ENCODE measurements around the gene SDCCAG8.
"Not testable (repeated sequence)": the region's sequence is repeated elsewhere in the genome, so short reads cannot be mapped to it uniquely, and the experiment has no call there.

The SDCCAG8 gene

GRCh38 chr1:243255791-243256512, at the start of gene SDCCAG8:
Gene SDCCAG8, plus strand, starts transcription at chr1:243256041. Its CDS starts 133 bp downstream, at chr1:243256174.
- Mint-ChIP-seq H3K9me3 (no peaks in the 10 kb centered on the region), H3K4me1 (peaks cover 14% of the 10 kb centered on the region), H3K27me3 (no peaks in the 10 kb centered on the region), H3K27ac (peak within 1 kb of the TSS; percentile 98), H3K4me3 (peak within 1 kb of the TSS; percentile 98), H3K36me3 (peaks cover 6% of the 10 kb centered on the region)
- ATAC-seq: peak; percentile 93

- not testable (repeated sequence) for H3K4me3 Mint-ChIP-seq, ATAC-seq, H3K9me3 Mint-ChIP-seq, H3K27me3 Mint-ChIP-seq, H3K27ac Mint-ChIP-seq, H3K4me1 Mint-ChIP-seq
- peaks cover 31% of the 10 kb centered on the region for H3K36me3 Mint-ChIP-seq
Measured at GRCh38 chr1:243211984-243212383, 43.9 kb upstream of the SDCCAG8 start.

- Mint-ChIP-seq H3K36me3 (peaks cover 34% of the 10 kb centered on the region), H3K4me3 (no peak overlapping the region), H3K9me3 (no peaks in the 10 kb centered on the region), H3K27ac (no peak overlapping the region), H3K27me3 (no peaks in the 10 kb centered on the region), H3K4me1 (peaks cover 3% of the 10 kb centered on the region)
- no peak for ATAC-seq
Measured at GRCh38 chr1:243213045-243213787, 42.6 kb upstream of the SDCCAG8 start.

GRCh38 chr1:243215276-243215875, 40.5 kb upstream of the SDCCAG8 start:
- not testable (repeated sequence) for H3K9me3 Mint-ChIP-seq, H3K27ac Mint-ChIP-seq, H3K4me1 Mint-ChIP-seq, ATAC-seq, H3K27me3 Mint-ChIP-seq, H3K4me3 Mint-ChIP-seq
- H3K36me3 Mint-ChIP-seq: peaks cover 44% of the 10 kb centered on the region

- Mint-ChIP-seq H3K4me1 (peaks cover 5% of the 10 kb centered on the region), H3K27ac (no peak overlapping the region), H3K9me3 (no peaks in the 10 kb centered on the region), H3K27me3 (no peaks in the 10 kb centered on the region), H3K4me3 (no peak overlapping the region), H3K36me3 (peaks cover 53% of the 10 kb centered on the region)
- ATAC-seq: no peak
Measured at GRCh38 chr1:243216741-243217140, 39.1 kb upstream of the SDCCAG8 start.

GRCh38 chr1:243217349-243217748, 38.5 kb upstream of the SDCCAG8 start:
- no peak overlapping the region for H3K27ac Mint-ChIP-seq

GRCh38 chr1:243218059-243218458, 37.8 kb upstream of the SDCCAG8 start:
- Mint-ChIP-seq H3K9me3 (no peaks in the 10 kb centered on the region), H3K27ac (no peak overlapping the region), H3K4me1 (peaks cover 6% of the 10 kb centered on the region), H3K27me3 (no peaks in the 10 kb centered on the region), H3K4me3 (no peak overlapping the region), H3K36me3 (peaks cover 58% of the 10 kb centered on the region)
- ATAC-seq: no peak

More at GRCh38 chr1:243217349-243217748, 38.5 kb upstream of the SDCCAG8 start:
- ATAC-seq: no peak
- peaks cover 5% of the 10 kb centered on the region for H3K4me1 Mint-ChIP-seq
- H3K9me3 Mint-ChIP-seq: no peaks in the 10 kb centered on the region
- H3K27me3 Mint-ChIP-seq: no peaks in the 10 kb centered on the region
- peaks cover 56% of the 10 kb centered on the region for H3K36me3 Mint-ChIP-seq
- H3K4me3 Mint-ChIP-seq: no peak overlapping the region

- Mint-ChIP-seq H3K9me3 (peaks cover 18% of the 10 kb centered on the region), H3K27ac (no peak overlapping the region), H3K4me3 (no peak overlapping the region), H3K4me1 (peaks cover 19% of the 10 kb centered on the region), H3K36me3 (peaks cover 64% of the 10 kb centered on the region), H3K27me3 (no peaks in the 10 kb centered on the region)
- ATAC-seq: no peak
Measured at GRCh38 chr1:243227622-243228021, 28.2 kb upstream of the SDCCAG8 start.

GRCh38 chr1:243229526-243229925, 26.3 kb upstream of the SDCCAG8 start:
- Mint-ChIP-seq H3K27ac (no peak overlapping the region), H3K4me1 (peaks cover 12% of the 10 kb centered on the region), H3K27me3 (no peaks in the 10 kb centered on the region), H3K9me3 (peaks cover 18% of the 10 kb centered on the region), H3K4me3 (no peak overlapping the region), H3K36me3 (peaks cover 55% of the 10 kb centered on the region)
- no peak for ATAC-seq

GRCh38 chr1:243230914-243231313, 24.9 kb upstream of the SDCCAG8 start:
- peaks cover 12% of the 10 kb centered on the region for H3K4me1 Mint-ChIP-seq
- no peak overlapping the region for H3K4me3 Mint-ChIP-seq
- H3K27ac Mint-ChIP-seq: no peak overlapping the region
- H3K27me3 Mint-ChIP-seq: no peaks in the 10 kb centered on the region
- H3K36me3 Mint-ChIP-seq: peaks cover 60% of the 10 kb centered on the region
- no peak for ATAC-seq
- peaks cover 18% of the 10 kb centered on the region for H3K9me3 Mint-ChIP-seq

- H3K9me3 Mint-ChIP-seq: peaks cover 17% of the 10 kb centered on the region
Measured at GRCh38 chr1:243233908-243234307, 21.9 kb upstream of the SDCCAG8 start.

GRCh38 chr1:243234978-243235647, 20.7 kb upstream of the SDCCAG8 start:
- Mint-ChIP-seq H3K4me3 (no peak overlapping the region), H3K9me3 (peaks cover 18% of the 10 kb centered on the region), H3K4me1 (peaks cover 21% of the 10 kb centered on the region), H3K27me3 (no peaks in the 10 kb centered on the region), H3K36me3 (peaks cover 65% of the 10 kb centered on the region), H3K27ac (no peak overlapping the region)
- ATAC-seq: no peak

More at GRCh38 chr1:243233908-243234307, 21.9 kb upstream of the SDCCAG8 start:
- no peak overlapping the region for H3K4me3 Mint-ChIP-seq
- peaks cover 16% of the 10 kb centered on the region for H3K4me1 Mint-ChIP-seq
- H3K27ac Mint-ChIP-seq: no peak overlapping the region
- no peak for ATAC-seq
- peaks cover 65% of the 10 kb centered on the region for H3K36me3 Mint-ChIP-seq
- H3K27me3 Mint-ChIP-seq: no peaks in the 10 kb centered on the region

GRCh38 chr1:243236604-243237252, 19.1 kb upstream of the SDCCAG8 start:
- H3K27ac Mint-ChIP-seq: peak overlapping the region; percentile 42
- peaks cover 8% of the 10 kb centered on the region for H3K9me3 Mint-ChIP-seq
- H3K4me3 Mint-ChIP-seq: no peak overlapping the region
- H3K4me1 Mint-ChIP-seq: peaks cover 21% of the 10 kb centered on the region
- H3K27me3 Mint-ChIP-seq: no peaks in the 10 kb centered on the region
- no peak for ATAC-seq
- H3K36me3 Mint-ChIP-seq: peaks cover 53% of the 10 kb centered on the region

- no peak for ATAC-seq
- Mint-ChIP-seq H3K27ac (peak overlapping the region; percentile 77), H3K4me1 (peaks cover 53% of the 10 kb centered on the region), H3K27me3 (no peaks in the 10 kb centered on the region), H3K36me3 (peaks cover 24% of the 10 kb centered on the region), H3K9me3 (no peaks in the 10 kb centered on the region), H3K4me3 (peak overlapping the region; percentile 75)
Measured at GRCh38 chr1:243244432-243244841, 11.4 kb upstream of the SDCCAG8 start.

GRCh38 chr1:243246916-243247315, 8.9 kb upstream of the SDCCAG8 start:
- peak; percentile 71 for ATAC-seq
- no peaks in the 10 kb centered on the region for H3K27me3 Mint-ChIP-seq
- no peak overlapping the region for H3K4me3 Mint-ChIP-seq
- peak overlapping the region; percentile 58 for H3K27ac Mint-ChIP-seq
- H3K36me3 Mint-ChIP-seq: peaks cover 10% of the 10 kb centered on the region
- H3K9me3 Mint-ChIP-seq: no peaks in the 10 kb centered on the region
- peaks cover 65% of the 10 kb centered on the region for H3K4me1 Mint-ChIP-seq

All from stimulated activated memory B cell treated with anti-CD40 and anti-IgM and Interleukin-4, amounts not matched to agents 10 μg/mL and 1 μg/mL and 100 μg/mL, for 72 hours (primary cell).